GM18520 (cell line): ENCODE data around the gene VPS41.

ENCODE experiments used
- ATAC-seq: cut with Tn5 transposase; IDR thresholded peaks from one replicate; pipeline ENCODE4 v1.9.1; 2021; ENCODE audit not compliant: unreplicated experiment

The VPS41 gene

GRCh38 chr7:38907066-38907465 lies 1.9 kb downstream of the VPS41 start:
- no peak for ATAC-seq

- ATAC-seq, result no peak
These were observed 3.8 kb downstream of the VPS41 start for GRCh38 chr7:38905056-38905759.

- ATAC-seq, result no peak
These were observed 5.9 kb downstream of the VPS41 start for GRCh38 chr7:38903057-38903456.

- no peak for ATAC-seq
These were observed 6.5 kb downstream of the VPS41 start for GRCh38 chr7:38902449-38902848.

GRCh38 chr7:38893061-38893460 lies 15.9 kb downstream of the VPS41 start:
- ATAC-seq, result no peak

GRCh38 chr7:38890597-38890996 lies 18.4 kb downstream of the VPS41 start:
- ATAC-seq, result no peak

- no peak for ATAC-seq
These were observed 19.0 kb downstream of the VPS41 start for GRCh38 chr7:38889872-38890432.

GRCh38 chr7:38889079-38889478 lies 19.9 kb downstream of the VPS41 start:
- ATAC-seq, result no peak

- ATAC-seq, result no peak
These were observed 22.7 kb downstream of the VPS41 start for GRCh38 chr7:38886265-38886664.

- no peak for ATAC-seq
These were observed 25.3 kb downstream of the VPS41 start for GRCh38 chr7:38883706-38884105.

GRCh38 chr7:38881947-38882684 lies 26.9 kb downstream of the VPS41 start:
- ATAC-seq, result no peak

- ATAC-seq, result no peak
These were observed 28.0 kb downstream of the VPS41 start for GRCh38 chr7:38881015-38881414.

- ATAC-seq, result no peak
These were observed 28.5 kb downstream of the VPS41 start for GRCh38 chr7:38880454-38880853.

GRCh38 chr7:38880035-38880434 lies 29.0 kb downstream of the VPS41 start:
- no peak for ATAC-seq

- ATAC-seq, result no peak
These were observed 30.1 kb downstream of the VPS41 start for GRCh38 chr7:38878694-38879457.

- no peak for ATAC-seq
These were observed 35.6 kb downstream of the VPS41 start for GRCh38 chr7:38873433-38873832.

GRCh38 chr7:38872202-38872601 lies 36.8 kb downstream of the VPS41 start:
- ATAC-seq, result no peak

- no peak for ATAC-seq
These were observed 38.8 kb downstream of the VPS41 start for GRCh38 chr7:38870147-38870546.

- ATAC-seq, result no peak
These were observed 45.2 kb downstream of the VPS41 start for GRCh38 chr7:38863601-38864291.

GRCh38 chr7:38862666-38863065 lies 46.3 kb downstream of the VPS41 start:
- no peak for ATAC-seq
